Pulmonary artery endothelial cell (primary cell): ENCODE data around the gene SUMO4. TPM values are rescaled to one million over a fixed set of nuclear protein-coding genes. Genes with fewer than 3 reads are reported as not detected.

Source experiments
- total RNA-seq: library from RNA; depleted of rRNA; stranded (reverse); fragments of >200 nt; gene quantifications from 2 replicates; pipeline ENCODE4 v1.2.3, GENCODE V29; 2014

SUMO4 gene
- total RNA-seq, 1 donor from 2014 or later = 0.53 TPM

Other genes starting within 250 kb of the SUMO4 start
- gene TAB2, start 82.5 kb upstream of the SUMO4 start, total RNA-seq = 17.7 and 21.4 TPM in 2 replicates
- 0.07 and 0.18 TPM in 2 replicates for gene ZC3H12D, start 84.8 kb downstream of the SUMO4 start, total RNA-seq
- 25.4 and 27.9 TPM in 2 replicates for gene PPIL4, start 145.8 kb downstream of the SUMO4 start, total RNA-seq
- 45.7 and 52.4 TPM in 2 replicates for gene GINM1, start 166.1 kb downstream of the SUMO4 start, total RNA-seq
- gene KATNA1, start 248.5 kb downstream of the SUMO4 start, total RNA-seq = 27.0 and 27.2 TPM in 2 replicates